A673 (cell line): Measurements from ENCODE around the gene LAMA2. TPM values are rescaled to one million over a fixed set of nuclear protein-coding genes. Genes with fewer than 3 reads are reported as not detected.

ENCODE experiments used
- BruUV-seq: library from RNA; stranded (reverse); fragments of 400-500 nt; replicated peaks from 2 replicates; lab custom pipeline; 2021; lab: Mats Ljungman, UMichigan
- CTCF ChIA-PET: fragments of 300-600 bp; sonication (Branson Sonifier 250); formaldehyde crosslinking; loops from one replicate; lab custom pipeline; 2022; ENCODE audit warnings: antibody characterized with exemption; lab: Charles Lee
- POLR2A ChIA-PET: fragments of 300-600 bp; sonication (Branson Sonifier 250); formaldehyde crosslinking; loops from one replicate; lab custom pipeline; 2022; ENCODE audit warnings: antibody characterized with exemption; ENCODE audit not compliant: low non-redundant PET; lab: Charles Lee
- DNase-seq: peaks from one replicate; pipeline ENCODE4 v3.0.0-alpha.2; 2015; ENCODE audit warnings: low spot score
- H3K27ac ChIP-seq: fragments of 200-600 bp; sonication (generic); 2 replicates; pipeline ENCODE4 v1.5.1; 2016; ENCODE audit warnings: mixed run types, low read depth, mild to moderate bottlenecking, mixed read lengths, antibody characterized with exemption, low read length; ENCODE audit not compliant: poor library complexity, severe bottlenecking
- H3K27me3 ChIP-seq: fragments of 200-600 bp; sonication (generic); replicated peaks from 2 replicates; pipeline ENCODE4 v1.6.1; 2017; ENCODE audit warnings: mixed run types, low read depth, mild to moderate bottlenecking, mixed read lengths, antibody characterized with exemption, low read length; ENCODE audit not compliant: insufficient read depth, poor library complexity
- H3K36me3 ChIP-seq: fragments of 200-600 bp; sonication (generic); 2 replicates; pipeline ENCODE4 v1.6.1; 2016; ENCODE audit warnings: mixed run types, mild to moderate bottlenecking, mixed read lengths, antibody characterized with exemption, low read length; ENCODE audit not compliant: insufficient read depth, poor library complexity, severe bottlenecking
- H3K4me1 ChIP-seq: fragments of 200-600 bp; sonication (generic); 2 replicates; pipeline ENCODE4 v1.6.1; 2017; ENCODE audit warnings: mixed run types, mild to moderate bottlenecking, mixed read lengths, antibody characterized with exemption, low read length; ENCODE audit not compliant: insufficient read depth, poor library complexity, severe bottlenecking
- H3K4me3 ChIP-seq: fragments of 200-600 bp; sonication (generic); 2 replicates; pipeline ENCODE4 v1.5.1; 2016; ENCODE audit warnings: low read depth, mixed run types, mild to moderate bottlenecking, mixed read lengths, low read length; ENCODE audit not compliant: poor library complexity, severe bottlenecking
- H3K9me3 ChIP-seq: fragments of 200-600 bp; sonication (generic); 2 replicates; pipeline ENCODE4 v1.6.1; 2016; ENCODE audit warnings: mixed run types, low read depth, mild to moderate bottlenecking, mixed read lengths, antibody characterized with exemption, low read length; ENCODE audit not compliant: poor library complexity, severe bottlenecking
- EZH2 ChIP-seq: fragments of 200-600 bp; sonication (generic); IDR thresholded peaks from 2 replicates; pipeline ENCODE4 v1.6.1; 2017; ENCODE audit warnings: borderline replicate concordance, low read depth, mild to moderate bottlenecking, mixed read lengths, antibody characterized with exemption, low read length; ENCODE audit not compliant: poor library complexity, severe bottlenecking
- intact Hi-C: fragments of 100-400 bp; cut with micrococcal nuclease; formaldehyde crosslinking; loops from one replicate; pipeline ENCODE4 v1.10.0; 2022; ENCODE audit not compliant: unreplicated experiment
- total RNA-seq: library from RNA; stranded (reverse); gene quantifications from 2 replicates; pipeline ENCODE4 v1.2.3, GENCODE V29; 2021
- TF ChIP-seq, protein P1 (sequence below): fragments of 300-800, 200-600 bp; sonication (generic); conservative IDR thresholded peaks from 2 replicates; pipeline ENCODE4 v1.5.1; 2017; ENCODE audit warnings: low read depth, mild to moderate bottlenecking, antibody characterized with exemption, low read length, moderate library complexity, mixed read lengths

The LAMA2 gene
- total RNA-seq, 1 experiment from 2014 or later, result 2.2 TPM

DNA sequence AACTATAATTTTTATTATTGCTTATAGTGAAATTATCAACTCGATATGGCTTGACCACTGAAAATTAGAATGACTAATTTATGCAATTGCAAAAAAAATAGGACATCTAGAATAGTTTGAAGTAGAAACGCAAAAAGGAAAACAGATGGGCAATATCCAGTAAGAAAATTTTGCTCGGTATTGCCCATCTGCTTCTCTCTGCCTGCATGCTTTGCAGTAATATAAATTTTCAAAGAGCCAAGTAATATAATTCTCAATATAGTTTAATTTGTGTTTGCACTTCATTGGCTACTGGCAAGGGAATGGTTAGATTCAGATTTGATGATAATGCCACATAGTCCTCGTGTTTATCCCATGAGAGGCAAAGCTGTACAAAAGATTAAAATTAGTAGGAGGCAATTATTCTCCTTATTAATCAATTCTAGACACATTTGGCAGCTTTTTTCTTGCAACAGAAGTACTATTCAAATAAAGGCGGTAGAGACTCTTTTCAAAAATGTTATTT is 27.3 kb upstream of the LAMA2 start:
- no peak overlapping the region for H3K27ac ChIP-seq
- BruUV-seq, result no TSS peak
- POLR2A ChIA-PET, result no interaction called here

DNA sequence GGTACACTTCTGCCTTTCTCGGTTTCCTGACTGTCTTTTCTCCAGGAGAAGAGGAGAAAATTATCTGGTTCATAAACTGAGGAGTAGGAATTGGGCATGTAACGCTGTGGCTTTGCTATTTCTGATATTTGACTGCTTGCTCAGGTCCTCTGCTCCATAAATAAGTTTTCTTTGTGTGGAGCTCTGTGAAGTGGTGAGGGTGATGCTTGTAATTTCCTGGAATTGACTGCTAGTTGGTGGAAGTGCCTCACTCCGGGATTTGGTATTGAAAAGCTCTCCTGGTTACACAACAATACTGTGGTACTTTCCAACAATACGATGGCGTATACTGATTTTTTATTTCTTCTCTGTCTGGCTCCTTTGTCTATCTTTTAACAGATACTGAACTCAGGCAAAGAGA is 25.1 kb upstream of the LAMA2 start:
- H3K9me3 ChIP-seq, result peaks cover 8% of the 10 kb centered on the region
- no peak for TF ChIP-seq EZH2
- TF ChIP-seq, protein P1, sequence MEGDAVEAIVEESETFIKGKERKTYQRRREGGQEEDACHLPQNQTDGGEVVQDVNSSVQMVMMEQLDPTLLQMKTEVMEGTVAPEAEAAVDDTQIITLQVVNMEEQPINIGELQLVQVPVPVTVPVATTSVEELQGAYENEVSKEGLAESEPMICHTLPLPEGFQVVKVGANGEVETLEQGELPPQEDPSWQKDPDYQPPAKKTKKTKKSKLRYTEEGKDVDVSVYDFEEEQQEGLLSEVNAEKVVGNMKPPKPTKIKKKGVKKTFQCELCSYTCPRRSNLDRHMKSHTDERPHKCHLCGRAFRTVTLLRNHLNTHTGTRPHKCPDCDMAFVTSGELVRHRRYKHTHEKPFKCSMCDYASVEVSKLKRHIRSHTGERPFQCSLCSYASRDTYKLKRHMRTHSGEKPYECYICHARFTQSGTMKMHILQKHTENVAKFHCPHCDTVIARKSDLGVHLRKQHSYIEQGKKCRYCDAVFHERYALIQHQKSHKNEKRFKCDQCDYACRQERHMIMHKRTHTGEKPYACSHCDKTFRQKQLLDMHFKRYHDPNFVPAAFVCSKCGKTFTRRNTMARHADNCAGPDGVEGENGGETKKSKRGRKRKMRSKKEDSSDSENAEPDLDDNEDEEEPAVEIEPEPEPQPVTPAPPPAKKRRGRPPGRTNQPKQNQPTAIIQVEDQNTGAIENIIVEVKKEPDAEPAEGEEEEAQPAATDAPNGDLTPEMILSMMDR, result no peak
- H3K4me1 ChIP-seq, result no peaks in the 10 kb centered on the region
- BruUV-seq, result no TSS peak
- intact Hi-C loops, result no loop called here
- no peak overlapping the region for H3K4me3 ChIP-seq
- DNase-seq, result no peak
- ChIA-PET CTCF (no interaction called here), POLR2A (no interaction called here)
- H3K27me3 ChIP-seq, result no peaks in the 10 kb centered on the region
- no peaks in the 10 kb centered on the region for H3K36me3 ChIP-seq
- no peak overlapping the region for H3K27ac ChIP-seq

More for the DNA sequence above, 27.3 kb upstream of the LAMA2 start:
- Histone ChIP-seq H3K27me3 (no peaks in the 10 kb centered on the region), H3K36me3 (no peaks in the 10 kb centered on the region), H3K4me1 (no peaks in the 10 kb centered on the region), H3K4me3 (no peak overlapping the region), H3K9me3 (peaks cover 4% of the 10 kb centered on the region)
- no peak for DNase-seq
- TF ChIP-seq, protein P1, result no peak
- TF ChIP-seq EZH2, result no peak
- intact Hi-C loops, result no loop called here
- CTCF ChIA-PET, result no interaction called here

DNA sequence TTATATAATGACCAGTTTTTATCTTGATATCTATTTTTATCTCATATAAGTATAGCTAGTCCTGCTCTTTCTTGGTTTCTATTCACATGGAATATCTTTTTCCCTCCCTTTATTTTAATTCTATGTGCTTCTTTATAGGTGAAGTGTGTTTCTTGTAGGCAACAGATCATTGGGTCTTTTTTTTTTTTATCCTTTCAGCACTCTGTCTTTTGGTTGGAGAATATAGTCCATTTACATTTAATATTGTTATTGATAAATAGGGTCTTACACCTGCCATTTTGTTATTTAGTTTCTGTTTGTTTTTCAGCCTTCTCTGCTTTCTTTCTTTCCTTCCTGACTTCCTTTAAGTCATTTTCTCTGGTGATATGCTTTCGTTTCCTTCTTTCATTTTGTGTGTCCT is 22.2 kb upstream of the LAMA2 start:
- intact Hi-C loops, result no loop called here
- H3K9me3 ChIP-seq, result peaks cover 8% of the 10 kb centered on the region
- ChIA-PET POLR2A (no interaction called here), CTCF (no interaction called here)
- H3K27me3 ChIP-seq, result no peaks in the 10 kb centered on the region
- H3K36me3 ChIP-seq, result no peaks in the 10 kb centered on the region
- TF ChIP-seq, protein P1, result no peak
- TF ChIP-seq EZH2, result no peak
- no peak for DNase-seq
- H3K4me1 ChIP-seq, result no peaks in the 10 kb centered on the region
- H3K4me3 ChIP-seq, result no peak overlapping the region
- no TSS peak for BruUV-seq
- no peak overlapping the region for H3K27ac ChIP-seq
